ES-I3 (cell line): ENCODE data around the gene ZSCAN9.
A peak's percentile ranks its signal among the peaks of the same experiment; 100 is the strongest.

Experiments
- H3K36me3 ChIP-seq: 2 replicates; pipeline ENCODE4 v1.6.1; 2013; ENCODE audit warnings: mild to moderate bottlenecking, low read length, control low read depth, moderate library complexity; ENCODE audit not compliant: insufficient read depth
- H3K4me1 ChIP-seq: 2 replicates; pipeline ENCODE4 v1.6.1; 2013; ENCODE audit warnings: mild to moderate bottlenecking, control low read depth, low read length; ENCODE audit not compliant: insufficient read depth
- H3K9ac ChIP-seq: 2 replicates; pipeline ENCODE4 v1.6.1; 2013; ENCODE audit warnings: low read depth, mild to moderate bottlenecking, low read length, moderate library complexity
- H3K9me3 ChIP-seq: 2 replicates; pipeline ENCODE4 v1.6.1; 2013; ENCODE audit warnings: mild to moderate bottlenecking, low read length, moderate library complexity; ENCODE audit not compliant: control insufficient read depth, insufficient read depth

Gene ZSCAN9

DNA sequence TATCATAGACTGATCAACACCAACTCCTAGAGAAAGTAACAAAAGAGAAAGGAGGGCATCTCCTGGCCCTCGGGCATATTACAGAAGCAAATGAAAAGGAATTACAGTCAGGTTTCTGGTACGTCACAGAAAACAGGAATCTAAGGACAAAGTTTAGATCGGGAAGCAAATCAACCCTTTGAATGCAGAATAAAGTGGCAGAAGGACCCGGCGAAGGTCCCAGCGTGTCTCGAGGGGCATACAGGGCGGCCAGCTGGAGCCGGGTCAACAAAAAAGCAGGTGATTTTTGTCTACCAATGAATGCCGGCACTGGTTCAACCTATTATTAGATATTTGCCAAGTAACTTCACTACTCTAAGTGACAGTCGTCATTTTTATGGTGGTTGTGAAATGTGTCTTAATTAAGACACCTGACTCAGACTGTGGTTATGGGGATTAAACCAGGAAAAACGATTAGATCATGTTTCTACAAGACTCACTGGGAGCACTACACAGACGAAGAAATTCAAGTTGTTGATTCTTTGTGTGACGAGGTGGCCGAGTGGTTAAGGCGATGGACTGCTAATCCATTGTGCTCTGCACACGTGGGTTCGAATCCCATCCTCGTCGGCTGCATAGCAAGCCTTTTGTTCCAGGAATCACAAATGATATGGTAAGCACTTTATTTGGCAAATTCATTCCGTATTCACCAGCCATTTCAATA is 12.4 kb upstream of the ZSCAN9 start:
- Histone ChIP-seq H3K36me3 (no peaks in the 10 kb centered on the region), H3K9me3 (no peaks in the 10 kb centered on the region), H3K4me1 (0 out of 2 replicates have a peak, but pooled peaks cover 5% of the 10 kb centered on the region), H3K9ac (peak overlapping the region; percentile 98)

DNA sequence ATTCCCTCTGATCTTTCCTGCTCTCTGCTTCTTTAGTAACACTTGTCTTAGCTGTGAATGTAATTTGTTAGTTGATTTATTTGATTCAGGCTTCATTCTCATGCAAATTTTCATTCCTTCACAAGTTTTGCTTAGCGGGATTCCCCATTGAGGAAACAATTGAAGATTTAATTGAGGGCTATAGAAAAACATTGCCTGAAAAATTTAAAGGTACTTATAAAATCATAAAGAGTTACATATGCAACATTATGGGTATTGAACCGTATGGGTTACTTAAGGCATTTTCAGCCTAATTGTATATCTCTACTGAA is 11.9 kb upstream of the ZSCAN9 start:
- Histone ChIP-seq H3K4me1 (0 out of 2 replicates have a peak, but pooled peaks cover 5% of the 10 kb centered on the region), H3K9ac (peak overlapping the region; percentile 98; the same call in 1 of the 2 replicates), H3K36me3 (no peaks in the 10 kb centered on the region), H3K9me3 (no peaks in the 10 kb centered on the region)

DNA sequence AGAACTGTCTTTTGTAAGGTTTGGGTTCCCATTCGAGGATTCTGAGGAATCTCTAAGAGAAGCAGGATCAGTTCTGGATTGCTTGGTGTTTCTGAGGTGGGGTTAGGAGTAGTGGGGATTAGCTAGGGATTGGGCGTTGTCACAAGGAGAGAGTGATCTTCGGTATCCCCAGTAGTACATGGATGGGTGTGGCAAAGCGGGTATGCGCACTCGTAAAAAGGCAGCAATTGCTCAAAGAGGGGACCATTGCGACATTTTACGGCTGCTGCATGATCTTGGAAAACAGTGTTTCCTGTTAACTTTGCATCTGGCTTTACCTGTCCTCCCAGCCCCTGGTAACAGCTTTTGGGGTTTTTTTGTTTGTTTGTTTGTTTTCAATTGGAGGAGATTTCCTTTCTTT is 9.7 kb upstream of the ZSCAN9 start:
- no peaks in the 10 kb centered on the region for H3K36me3 ChIP-seq
- H3K9me3 ChIP-seq = no peaks in the 10 kb centered on the region
- H3K4me1 ChIP-seq = 0 out of 2 replicates have a peak, but pooled peaks cover 5% of the 10 kb centered on the region
- peak overlapping the region; percentile 31; the same call in 1 of the 2 replicates for H3K9ac ChIP-seq

DNA sequence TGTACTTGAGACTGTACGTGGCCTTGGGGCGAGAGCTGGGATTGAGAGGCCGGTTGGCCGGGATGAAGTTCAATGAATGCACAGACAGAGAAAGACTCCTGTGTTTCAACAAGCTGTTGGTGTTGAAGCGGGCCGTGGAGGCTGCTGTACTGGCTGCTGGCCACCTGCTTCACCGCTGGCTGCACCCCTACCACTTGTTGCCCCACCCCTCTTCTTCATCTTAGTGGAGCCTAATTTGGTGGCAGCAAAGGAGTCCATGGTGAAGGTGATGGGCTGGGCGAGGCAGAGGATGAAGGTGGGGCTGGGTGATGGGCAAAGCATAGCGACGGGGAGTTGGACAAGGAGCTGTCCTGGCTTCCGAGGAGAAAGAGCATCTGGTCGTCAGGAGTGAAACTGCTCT is 7.2 kb upstream of the ZSCAN9 start:
- Histone ChIP-seq H3K9me3 (no peaks in the 10 kb centered on the region), H3K9ac (peak overlapping the region; percentile 80; the same call in 1 of the 2 replicates), H3K4me1 (0 out of 2 replicates have a peak, but pooled peaks cover 5% of the 10 kb centered on the region), H3K36me3 (no peaks in the 10 kb centered on the region)

DNA sequence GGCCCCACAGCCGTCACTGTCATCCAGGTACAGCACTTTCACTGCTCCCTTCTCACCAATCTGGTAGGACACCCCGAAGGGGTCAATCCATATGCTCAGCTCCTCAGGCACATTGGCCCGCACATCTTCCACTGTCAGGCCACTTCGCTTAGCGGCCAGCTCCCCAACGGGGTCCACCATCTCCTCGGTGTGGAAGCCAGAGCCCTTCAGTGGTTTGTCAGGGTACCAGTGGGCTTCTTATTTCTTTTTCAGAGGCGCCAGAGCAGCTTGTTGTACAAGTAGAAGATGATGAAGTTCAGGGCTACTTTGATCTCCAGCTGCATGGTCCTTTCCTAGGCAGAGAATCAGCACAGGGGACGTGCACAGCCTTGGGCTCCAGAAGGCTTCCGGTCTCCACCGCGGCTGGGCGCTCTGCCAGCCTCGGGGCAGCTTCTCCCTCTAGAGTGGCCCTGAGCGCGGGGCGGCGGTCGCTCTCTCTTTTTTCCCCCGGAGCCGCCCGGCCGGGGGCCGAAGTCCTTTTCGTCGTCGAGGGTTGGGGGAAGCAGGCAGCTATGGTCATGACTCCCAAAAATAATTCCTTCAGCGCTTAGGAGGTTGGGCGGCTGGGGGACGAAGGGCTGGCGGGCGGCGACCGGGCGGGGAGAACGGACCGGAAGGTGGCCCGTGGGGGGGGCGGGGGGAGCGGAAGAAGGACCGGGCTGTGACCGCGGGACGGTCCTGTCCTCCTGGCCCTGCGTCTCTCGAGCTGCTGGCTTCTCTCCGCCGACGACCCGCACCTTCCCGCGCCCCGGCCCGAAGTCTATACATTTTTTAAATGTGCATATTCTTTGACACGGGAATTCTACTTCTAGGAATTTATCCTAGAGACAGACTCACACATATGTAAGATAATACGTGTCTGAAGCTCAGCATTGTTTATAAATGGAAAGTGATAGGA is 6.5 kb upstream of the ZSCAN9 start:
- peak overlapping the region; percentile 80 for H3K9ac ChIP-seq
- 0 out of 2 replicates have a peak, but pooled peaks cover 5% of the 10 kb centered on the region for H3K4me1 ChIP-seq
- no peaks in the 10 kb centered on the region for H3K9me3 ChIP-seq
- no peaks in the 10 kb centered on the region for H3K36me3 ChIP-seq

DNA sequence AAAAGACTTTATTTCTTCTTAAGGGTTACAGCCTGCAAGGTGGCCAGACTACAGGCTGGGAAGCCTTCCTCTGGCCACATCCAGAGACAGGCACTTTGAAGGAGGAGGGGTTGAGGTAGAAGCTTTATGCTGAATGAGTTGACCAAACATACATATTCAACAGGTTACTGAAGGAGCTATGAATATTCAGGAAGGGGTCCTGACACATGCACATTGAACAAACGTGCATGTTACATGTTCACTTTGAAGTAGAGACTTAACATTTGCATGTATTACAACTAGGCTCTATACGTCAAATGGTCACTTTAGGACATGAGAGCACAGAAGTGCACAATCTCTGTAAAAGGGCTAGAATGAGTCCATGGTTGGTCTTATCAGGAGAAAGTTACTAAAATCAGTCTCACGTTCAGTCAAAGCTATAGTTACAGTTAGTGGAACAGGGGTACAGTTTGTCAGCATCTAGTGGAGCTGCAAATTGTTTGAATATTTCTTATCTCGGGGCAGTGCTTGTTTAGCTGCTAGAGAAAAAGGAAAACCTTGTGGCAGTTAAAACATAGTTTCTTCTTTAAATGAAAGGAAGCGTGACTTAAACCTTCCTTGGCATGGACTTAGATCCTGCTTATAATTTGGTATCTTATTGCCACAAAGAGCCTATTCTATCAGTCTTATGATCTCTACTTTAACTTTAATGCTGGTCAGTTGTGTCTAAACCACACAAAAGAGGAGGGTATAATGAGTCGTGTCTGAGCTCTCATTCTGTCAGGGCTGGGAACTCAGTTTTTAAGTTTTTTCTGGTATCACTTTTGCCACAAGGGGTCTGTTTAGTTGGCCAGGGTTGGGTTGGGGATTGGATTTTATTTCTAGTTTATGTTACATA is 4.6 kb upstream of the ZSCAN9 start:
- Histone ChIP-seq H3K36me3 (no peaks in the 10 kb centered on the region), H3K9me3 (no peaks in the 10 kb centered on the region), H3K9ac (0 out of 2 replicates have a peak overlapping the region, but pooled peaks have one; percentile 22), H3K4me1 (no peaks in the 10 kb centered on the region)

DNA sequence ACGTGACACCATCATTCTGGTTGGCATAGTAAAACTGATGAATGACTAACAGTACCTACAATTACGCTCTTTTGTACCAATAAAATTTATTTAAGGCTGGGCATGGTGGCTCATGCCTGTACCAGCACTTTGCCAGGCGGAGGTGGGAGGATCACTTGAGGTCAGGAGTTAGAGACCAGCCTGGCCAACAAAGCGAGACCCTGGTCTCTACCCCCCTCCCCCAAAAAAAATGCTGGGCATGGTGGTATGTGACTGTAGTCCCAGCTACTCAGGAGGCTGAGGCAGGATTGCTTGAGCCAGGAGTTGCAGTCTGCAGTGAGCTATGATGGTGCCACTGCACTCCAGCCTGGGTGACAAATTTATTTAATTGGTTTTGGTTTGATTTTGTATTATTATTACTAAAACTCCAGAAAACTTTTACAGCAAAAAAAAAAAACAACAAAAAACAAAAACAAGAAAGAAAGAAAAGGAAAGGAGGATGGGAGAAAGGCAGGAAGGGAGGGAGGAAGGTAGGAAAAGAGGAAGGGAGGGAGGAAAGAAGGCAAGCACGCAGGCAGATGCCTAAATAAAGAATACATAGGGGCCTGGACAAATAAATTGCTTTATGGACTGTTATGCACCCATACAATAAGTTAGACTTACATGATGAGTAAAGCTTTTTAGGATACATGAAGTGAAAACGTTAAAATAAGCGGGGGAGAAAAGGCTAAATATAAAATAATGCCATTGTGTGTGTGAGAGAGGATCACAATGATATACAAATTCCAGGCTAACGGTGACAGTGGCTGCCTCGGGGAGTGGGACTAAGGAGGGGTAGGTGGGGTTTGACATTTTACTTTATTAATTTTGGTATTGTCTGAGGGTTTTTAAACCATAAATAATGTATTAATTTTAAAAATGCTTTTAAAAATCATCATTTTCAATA is 682 bp upstream of the ZSCAN9 start:
- peak overlapping the region; percentile 76 for H3K9ac ChIP-seq
- H3K36me3 ChIP-seq = peaks cover 9% of the 10 kb centered on the region; the same call in 1 of the 2 replicates
- no peaks in the 10 kb centered on the region for H3K9me3 ChIP-seq
- no peaks in the 10 kb centered on the region for H3K4me1 ChIP-seq

DNA sequence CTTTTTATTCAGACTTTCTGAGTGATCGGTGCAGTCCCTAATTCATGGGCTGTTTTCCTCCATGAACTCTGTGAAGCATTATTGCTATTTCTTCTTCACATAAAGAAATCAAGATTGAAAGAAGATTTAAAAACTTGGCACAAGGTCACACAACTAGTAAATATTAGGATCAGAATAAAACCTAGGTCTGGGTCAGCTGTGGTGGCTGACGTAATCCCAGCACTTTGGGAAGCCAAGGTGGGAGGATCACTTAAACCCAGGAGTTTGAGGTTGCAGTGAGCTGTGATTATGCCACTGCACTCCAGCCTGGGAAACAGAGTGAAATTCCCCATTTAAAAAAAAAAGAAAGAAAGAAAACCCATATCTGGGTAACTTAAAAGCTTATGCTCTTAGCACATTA is 1.4 kb downstream of the ZSCAN9 start:
- Histone ChIP-seq H3K9ac (peak overlapping the region; percentile 76; the same call in 1 of the 2 replicates), H3K9me3 (no peaks in the 10 kb centered on the region), H3K4me1 (no peaks in the 10 kb centered on the region), H3K36me3 (peaks cover 9% of the 10 kb centered on the region; the same call in 1 of the 2 replicates)

DNA sequence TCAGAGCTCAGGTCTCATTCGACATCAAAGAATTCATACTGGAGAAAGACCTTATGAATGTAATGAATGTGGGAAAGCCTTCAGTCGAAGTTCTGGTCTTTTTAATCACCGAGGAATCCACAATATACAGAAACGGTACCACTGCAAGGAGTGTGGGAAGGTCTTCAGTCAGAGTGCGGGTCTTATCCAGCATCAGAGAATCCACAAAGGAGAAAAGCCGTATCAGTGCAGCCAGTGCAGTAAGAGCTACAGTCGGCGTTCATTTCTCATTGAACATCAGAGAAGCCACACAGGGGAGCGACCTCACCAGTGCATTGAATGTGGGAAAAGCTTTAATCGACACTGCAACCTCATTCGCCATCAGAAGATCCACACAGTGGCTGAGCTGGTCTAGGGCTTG is 7.7 kb downstream of the ZSCAN9 start:
- Histone ChIP-seq H3K4me1 (no peaks in the 10 kb centered on the region), H3K9me3 (no peaks in the 10 kb centered on the region), H3K36me3 (peaks cover 12% of the 10 kb centered on the region), H3K9ac (no peak overlapping the region)

DNA sequence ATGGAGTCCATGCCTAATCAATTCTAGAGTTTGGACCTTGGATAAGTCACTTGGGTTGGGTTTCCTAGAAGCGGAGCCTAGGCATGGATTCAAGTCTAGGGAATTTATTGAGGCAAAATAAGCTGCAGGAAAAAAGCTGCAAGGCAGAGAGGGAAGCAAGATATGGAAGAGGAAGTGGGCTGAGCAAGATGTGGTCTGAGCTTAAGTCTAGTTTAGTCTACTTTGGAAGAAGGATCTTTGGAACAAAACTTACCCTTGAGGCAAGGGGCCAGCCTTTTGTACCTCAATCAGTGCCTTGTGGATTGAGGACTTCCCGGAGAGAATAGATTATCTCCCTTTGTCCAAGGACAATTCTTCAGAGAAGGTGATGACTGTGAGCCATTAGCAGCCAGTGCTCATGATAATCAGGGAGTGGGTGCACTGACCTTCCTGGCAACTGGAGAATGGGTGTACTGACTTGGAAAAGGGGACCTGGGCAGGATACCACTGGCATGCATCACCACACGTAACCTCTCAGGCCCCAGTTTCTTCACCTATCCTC is 10.9 kb downstream of the ZSCAN9 start:
- no peaks in the 10 kb centered on the region for H3K9me3 ChIP-seq
- H3K4me1 ChIP-seq = no peaks in the 10 kb centered on the region
- H3K9ac ChIP-seq = no peak overlapping the region
- peaks cover 7% of the 10 kb centered on the region; the same call in 1 of the 2 replicates for H3K36me3 ChIP-seq

DNA sequence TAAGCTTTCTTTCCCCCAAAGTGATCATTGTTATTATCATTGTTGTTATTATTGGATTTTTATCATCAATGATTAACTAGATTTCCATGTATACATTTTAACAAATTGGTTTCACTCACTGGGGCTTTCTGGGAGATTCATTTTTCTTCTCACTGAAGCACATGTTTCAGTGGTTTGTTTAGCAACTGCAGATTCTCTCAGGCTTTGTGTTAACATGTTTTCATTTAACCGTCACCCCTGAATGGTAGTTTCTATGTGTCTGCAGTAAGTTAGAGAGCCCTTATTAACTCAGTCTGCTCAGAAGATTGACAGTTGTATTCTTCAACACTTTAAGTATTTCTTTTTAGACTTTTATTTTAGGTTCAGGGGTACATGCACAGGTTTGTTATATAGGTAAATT is 14.6 kb downstream of the ZSCAN9 start:
- no peaks in the 10 kb centered on the region for H3K4me1 ChIP-seq
- no peaks in the 10 kb centered on the region for H3K36me3 ChIP-seq
- no peaks in the 10 kb centered on the region for H3K9me3 ChIP-seq
- no peak overlapping the region for H3K9ac ChIP-seq

DNA sequence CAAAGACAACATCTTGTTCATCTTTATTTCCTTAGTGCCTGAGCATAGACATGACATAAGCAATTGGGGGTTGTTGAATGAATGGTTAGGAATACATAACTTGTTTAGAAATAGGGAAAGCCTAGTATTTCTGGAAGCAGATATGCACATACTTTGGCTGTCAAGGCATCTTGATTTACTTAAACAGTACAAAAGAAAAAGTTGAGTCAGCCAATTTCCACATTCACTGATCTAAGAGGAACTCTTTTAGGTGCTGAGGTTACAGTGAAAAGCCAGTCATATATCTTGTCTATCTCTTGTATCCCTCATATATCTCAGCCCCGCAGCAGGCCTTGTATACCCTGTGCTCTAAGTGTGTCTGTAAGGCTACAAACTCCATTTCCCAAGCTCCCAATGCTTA is 15.4 kb downstream of the ZSCAN9 start:
- no peaks in the 10 kb centered on the region for H3K9me3 ChIP-seq
- no peak overlapping the region for H3K9ac ChIP-seq
- no peaks in the 10 kb centered on the region for H3K4me1 ChIP-seq
- peaks cover 3% of the 10 kb centered on the region; the same call in 1 of the 2 replicates for H3K36me3 ChIP-seq

DNA sequence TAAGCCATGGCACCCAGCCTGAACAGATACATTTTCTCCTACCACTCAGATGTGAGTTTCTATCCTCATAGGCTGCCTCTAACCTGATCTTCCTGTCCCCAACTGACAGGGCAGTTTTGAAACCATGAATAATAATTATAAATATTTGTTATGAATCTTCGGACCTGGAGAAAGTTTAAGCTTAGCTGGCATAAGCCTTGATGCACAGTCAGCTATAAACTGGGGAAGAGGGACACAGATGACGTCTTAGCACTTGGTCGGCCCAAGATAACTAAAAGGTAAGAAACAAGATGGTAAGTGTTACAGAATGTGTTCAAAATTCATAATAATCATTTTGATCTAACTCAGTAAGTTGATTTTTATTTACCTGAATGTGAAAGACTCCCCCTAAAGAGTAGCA is 18.9 kb downstream of the ZSCAN9 start:
- no peak overlapping the region for H3K9ac ChIP-seq
- H3K9me3 ChIP-seq = no peaks in the 10 kb centered on the region
- no peaks in the 10 kb centered on the region for H3K4me1 ChIP-seq
- H3K36me3 ChIP-seq = peaks cover 14% of the 10 kb centered on the region
